ENCODE results near the gene DHX15.

DHX15 gene

GRCh38 chr4:24588216-24588954 lies 4.0 kb upstream of the DHX15 start:
- DNase-seq (ENCODE audit: low read depth), result no peak
- no peak for TF ChIP-seq CTCF (IDR thresholded peaks at IDR 0.05; ENCODE audit: insufficient read depth, low read depth, low read length, missing control alignments)
- H3K4me3 ChIP-seq (ENCODE audit: low read length), result no peak overlapping the region

- no peak for TF ChIP-seq CTCF (IDR thresholded peaks at IDR 0.05; ENCODE audit: insufficient read depth, low read depth, low read length, missing control alignments)
- peak overlapping the region; percentile 96 for H3K4me3 ChIP-seq (ENCODE audit: low read length)
- DNase-seq (ENCODE audit: low read depth), result peak; percentile 70
Observed at GRCh38 chr4:24583451-24584210, 723 bp downstream of the DHX15 start.

GRCh38 chr4:24582235-24582832 lies 2.0 kb downstream of the DHX15 start:
- DNase-seq (ENCODE audit: low read depth), result peak; percentile 29
- no peak for TF ChIP-seq CTCF (IDR thresholded peaks at IDR 0.05; ENCODE audit: insufficient read depth, low read depth, low read length, missing control alignments)
- H3K4me3 ChIP-seq (ENCODE audit: low read length), result peak overlapping the region; percentile 96

GRCh38 chr4:24578364-24578763 lies 6.0 kb downstream of the DHX15 start:
- TF ChIP-seq CTCF (IDR thresholded peaks at IDR 0.05; ENCODE audit: insufficient read depth, low read depth, low read length, missing control alignments), result no peak
- DNase-seq (ENCODE audit: low read depth), result no peak
- H3K4me3 ChIP-seq (ENCODE audit: low read length), result no peak overlapping the region

- no peak for DNase-seq (ENCODE audit: low read depth)
- H3K4me3 ChIP-seq (ENCODE audit: low read length), result no peak overlapping the region
- TF ChIP-seq CTCF (IDR thresholded peaks at IDR 0.05; ENCODE audit: insufficient read depth, low read depth, low read length, missing control alignments), result no peak
Observed at GRCh38 chr4:24576276-24576675, 8.1 kb downstream of the DHX15 start.

GRCh38 chr4:24574236-24574635 lies 10.1 kb downstream of the DHX15 start:
- no peak overlapping the region for H3K4me3 ChIP-seq (ENCODE audit: low read length)
- TF ChIP-seq CTCF (IDR thresholded peaks at IDR 0.05; ENCODE audit: insufficient read depth, low read depth, low read length, missing control alignments), result no peak
- DNase-seq (ENCODE audit: low read depth), result no peak
